C1 segment of cervical spinal cord (tissue), 14 donors: ENCODE results near the gene C7orf33.
"Not testable (repeated sequence)": the region's sequence is repeated elsewhere in the genome, so short reads cannot be mapped to it uniquely, and the experiment has no call there.

Experiments used
- DNase-seq, 14 donors: peaks; one replicate each; lab custom pipeline; 2025; lab: John Stamatoyannopoulos, UW

C7orf33 gene

GRCh38 chr7:148580446-148580845 lies 10.1 kb upstream of the C7orf33 start:
- no peak for DNase-seq

- DNase-seq = no peak
Observed at GRCh38 chr7:148581624-148582023, 8.9 kb upstream of the C7orf33 start.

- DNase-seq = no peak
Observed at GRCh38 chr7:148584154-148584827, 6.3 kb upstream of the C7orf33 start.

GRCh38 chr7:148585399-148585798 lies 5.2 kb upstream of the C7orf33 start:
- DNase-seq = no peak

GRCh38 chr7:148587076-148587475 lies 3.5 kb upstream of the C7orf33 start:
- no peak for DNase-seq

DNA sequence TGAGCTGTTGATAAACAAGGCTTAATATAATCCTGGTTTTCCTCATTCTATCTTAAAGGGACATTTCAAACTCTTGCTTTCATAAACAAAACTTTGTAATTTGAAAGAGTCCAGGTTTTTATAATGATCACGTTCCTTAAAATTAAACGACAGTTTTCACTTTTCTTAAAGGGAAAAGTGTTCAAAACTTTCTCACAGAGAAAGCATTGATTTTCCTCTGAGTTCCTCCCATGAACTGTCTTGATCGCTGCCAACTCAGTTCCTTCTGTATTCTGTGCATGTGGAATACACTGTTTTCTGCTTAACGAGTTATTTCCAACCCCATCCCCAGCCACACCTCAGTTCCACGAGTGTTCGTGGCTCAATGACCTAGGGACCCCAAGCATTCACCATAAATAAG lies 2.4 kb upstream of the C7orf33 start:
- DNase-seq = no peak

DNA sequence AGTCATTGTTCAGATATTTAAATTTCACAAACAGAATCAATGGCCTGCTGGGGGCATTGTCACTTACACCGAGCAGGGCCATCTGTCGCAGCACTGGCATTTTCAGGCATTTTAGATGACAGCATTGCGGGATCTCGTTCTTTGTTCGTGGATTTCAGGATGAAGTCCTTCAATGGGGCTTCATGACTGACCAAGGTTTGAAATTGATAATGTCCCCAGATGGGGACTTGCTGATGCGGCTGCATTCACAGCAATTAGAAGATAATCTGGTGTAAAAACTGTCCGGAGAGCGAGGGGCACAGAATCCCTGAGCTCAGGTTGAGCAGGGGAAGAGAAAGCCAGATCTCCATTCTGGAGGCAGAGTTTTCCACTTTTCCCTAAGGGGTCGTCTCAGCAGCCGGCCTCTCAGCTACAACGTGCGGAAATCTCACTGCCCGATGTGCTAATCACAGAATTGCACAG lies 1.9 kb upstream of the C7orf33 start:
- peak in 1 of 14 donors; percentile 36 for DNase-seq

- DNase-seq = no peak
Observed at GRCh38 chr7:148589640-148590039, 926 bp upstream of the C7orf33 start.

DNA sequence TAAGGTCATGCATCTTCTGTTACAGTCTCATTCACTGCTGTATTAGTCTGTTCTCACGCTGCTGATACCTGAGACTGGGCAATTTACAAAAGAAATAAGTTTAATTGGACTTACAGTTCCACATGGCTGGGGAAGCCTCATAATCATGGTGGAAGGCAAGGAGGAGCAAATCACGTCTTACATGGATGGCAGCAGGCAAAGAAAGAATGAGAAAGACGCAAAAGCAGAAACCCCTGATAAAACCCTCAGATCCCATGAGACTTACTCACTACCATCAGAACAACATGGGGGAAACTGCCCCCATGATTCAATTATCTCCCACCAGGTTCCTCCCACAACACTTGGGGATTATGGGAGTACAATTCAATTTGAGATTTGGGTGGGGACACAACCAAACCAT lies 5.8 kb downstream of the C7orf33 start:
- not testable (repeated sequence) for DNase-seq

GRCh38 chr7:148598351-148598750 lies 7.8 kb downstream of the C7orf33 start:
- DNase-seq = no peak

- DNase-seq = no peak
Observed at GRCh38 chr7:148605350-148605749, 14.8 kb downstream of the C7orf33 start.

GRCh38 chr7:148607151-148607661 lies 16.6 kb downstream of the C7orf33 start:
- no peak for DNase-seq

GRCh38 chr7:148609045-148609725 lies 18.6 kb downstream of the C7orf33 start:
- no peak for DNase-seq

GRCh38 chr7:148611692-148612091 lies 21.1 kb downstream of the C7orf33 start:
- DNase-seq = no peak

DNA sequence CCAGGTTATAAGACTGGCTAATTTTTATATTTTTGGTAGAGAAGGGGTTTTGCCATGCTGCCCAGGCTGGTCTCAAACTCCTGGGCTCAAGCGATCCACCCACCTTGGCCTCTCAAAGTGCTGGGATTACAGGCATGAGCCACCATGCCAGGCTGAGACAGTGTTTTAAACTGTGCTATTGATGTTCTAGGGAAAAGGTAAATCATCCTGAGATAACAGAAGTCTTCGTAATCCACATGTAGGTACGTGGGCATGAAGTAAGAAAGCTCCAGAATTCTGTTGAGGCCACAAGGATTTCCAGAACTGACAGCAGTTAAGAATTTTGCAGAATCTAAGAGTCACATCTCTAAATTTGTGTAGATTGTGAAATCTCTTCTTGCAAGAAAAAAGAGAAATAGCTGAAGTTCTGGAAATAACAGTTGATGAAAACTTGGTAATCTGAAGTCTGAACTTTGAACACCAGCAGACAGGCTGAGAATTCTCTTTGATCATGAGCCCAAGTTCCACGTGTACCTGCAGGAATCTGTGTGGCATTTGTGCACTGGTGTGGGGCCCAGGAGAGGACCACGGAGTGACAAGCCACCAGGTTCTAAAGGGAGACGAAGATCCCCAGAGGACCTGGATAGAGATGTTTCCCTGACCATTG lies 24.6 kb downstream of the C7orf33 start:
- no peak for DNase-seq

GRCh38 chr7:148620749-148621359 lies 30.3 kb downstream of the C7orf33 start:
- DNase-seq = no peak

DNA sequence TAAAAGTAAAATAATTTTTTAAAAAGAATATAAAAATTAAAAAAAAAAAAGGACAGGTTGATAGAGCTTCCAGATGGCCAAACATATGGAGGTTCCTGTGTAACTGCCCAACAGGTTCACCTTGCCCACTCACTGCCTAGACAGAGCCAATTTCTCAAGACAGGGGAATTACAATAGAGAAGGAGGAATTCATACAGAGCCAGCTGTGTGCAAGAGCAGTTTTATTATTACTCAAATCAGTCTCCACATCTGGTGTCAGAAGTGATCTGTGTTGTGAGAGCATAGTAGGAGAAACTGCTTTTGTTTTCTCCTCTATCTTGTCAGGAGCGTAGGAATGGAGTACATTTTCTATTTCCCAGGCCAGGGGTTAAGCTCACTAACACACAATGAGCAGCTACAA lies 31.0 kb downstream of the C7orf33 start:
- no peak for DNase-seq

DNA sequence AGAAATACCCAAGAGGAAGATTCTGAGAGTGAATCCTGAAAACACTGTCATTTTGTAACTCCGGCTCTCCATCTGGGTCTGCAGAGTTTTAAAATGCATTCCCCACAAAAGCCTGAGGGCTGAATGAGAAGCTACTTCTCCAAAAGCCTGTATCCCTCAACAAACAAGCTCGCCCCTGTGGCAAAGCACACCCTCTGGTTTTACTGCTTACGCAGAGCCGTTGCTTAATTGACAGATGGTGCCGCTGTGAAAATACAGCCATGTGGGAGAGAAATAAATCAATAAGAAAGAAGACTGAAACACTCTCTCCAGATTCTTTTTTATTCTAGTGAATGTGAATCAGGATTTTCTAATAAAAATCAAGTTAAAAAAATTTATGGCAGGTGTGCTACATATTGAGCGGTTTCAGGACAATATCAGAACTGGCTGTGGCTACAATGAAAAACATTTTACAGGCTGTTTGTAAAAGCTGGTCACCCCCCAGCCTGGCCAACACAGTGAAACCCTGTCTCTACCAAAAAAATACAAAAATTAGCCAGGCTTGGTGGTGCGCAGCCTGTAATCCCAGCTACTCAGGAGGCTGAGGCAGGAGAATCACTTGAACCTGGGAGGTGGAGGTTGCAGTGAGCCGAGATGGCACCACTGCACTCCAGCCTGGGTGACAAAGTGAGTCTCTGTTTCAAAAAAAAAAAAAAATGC lies 32.5 kb downstream of the C7orf33 start:
- no peak for DNase-seq

GRCh38 chr7:148623586-148624282 lies 33.2 kb downstream of the C7orf33 start:
- no peak for DNase-seq

GRCh38 chr7:148624735-148625134 lies 34.2 kb downstream of the C7orf33 start:
- DNase-seq = no peak

- DNase-seq = no peak
Observed at GRCh38 chr7:148625342-148625741, 34.8 kb downstream of the C7orf33 start.
